Measurements from ENCODE around the gene FUS.

GRCh38 chr16:31198207-31198882 is 18.4 kb downstream of the FUS start:
- TF ChIP-seq CTCF (IDR thresholded peaks at IDR 0.05), result no peak
- TF ChIP-seq POLR2A (IDR thresholded peaks at IDR 0.05), result no peak
